Activated T-cell treated with anti-CD3 and anti-CD28 coated beads, Interleukin-2, amount 50 U/mL, for 72 hours (primary cell): Measurements from ENCODE around the gene COX4I1. TPM values are rescaled to one million over a fixed set of nuclear protein-coding genes. Genes with fewer than 3 reads are reported as not detected.

Source experiments
- ATAC-seq, 2 donors: fragments of 150-1000 bp; cut with Tn5 transposase; replicated peaks in 1 of 2; 2 replicates each; pipeline ENCODE4 v1.10.0; 2021; ENCODE audit warnings: moderate library complexity in 2 of 2, mild to moderate bottlenecking in 1 of 2
- DNase-seq, 2 donors: peaks; one replicate each; pipeline ENCODE4 v3.0.0; 2021 to 2022; ENCODE audit warnings: mixed read lengths in 1 of 2
- H3K27ac Mint-ChIP-seq: one replicate; pipeline ENCODE4 v1.8.0; 2022; ENCODE audit warnings: mild to moderate bottlenecking, moderate library complexity, mixed read lengths
- H3K27me3 Mint-ChIP-seq: one replicate; pipeline ENCODE4 v1.8.0; 2022; ENCODE audit warnings: low read depth, mixed read lengths
- H3K36me3 Mint-ChIP-seq, 2 donors: one replicate each; pipeline ENCODE4 v1.8.0; 2022; ENCODE audit warnings: mixed read lengths in 2 of 2, mild to moderate bottlenecking in 1 of 2; ENCODE audit not compliant: insufficient read depth in 2 of 2
- H3K4me1 Mint-ChIP-seq: one replicate; pipeline ENCODE4 v1.8.0; 2022; ENCODE audit warnings: low read depth, mixed read lengths
- H3K4me3 Mint-ChIP-seq, 2 donors: one replicate each; pipeline ENCODE4 v1.8.0; 2022; ENCODE audit warnings: mild to moderate bottlenecking in 2 of 2, mixed read lengths in 2 of 2, moderate library complexity in 2 of 2
- H3K9me3 Mint-ChIP-seq, 2 donors: one replicate each; pipeline ENCODE4 v1.8.0; 2022; ENCODE audit warnings: mixed read lengths in 2 of 2
- total RNA-seq, 2 donors: library from RNA; stranded (reverse); gene quantifications; one replicate each; pipeline ENCODE4 v1.2.3, GENCODE V29; 2022

The COX4I1 gene
- 100 to 1,000 TPM; 627 to 635 TPM for total RNA-seq

GRCh38 chr16:85799497-85800320 lies at the start of gene COX4I1, which contains the start of gene EMC8:
TSS of gene COX4I1 (plus strand) at chr16:85799695. CDS start at chr16:85801206, 1,511 bp downstream.
TSS of gene EMC8 (minus strand) at chr16:85799544. CDS start at chr16:85799295, 249 bp downstream.
- DNase-seq (peak; percentile 95 to 96), ATAC-seq (peak; percentile 95 to 97)
- Mint-ChIP-seq H3K27ac (peak within 1 kb of the TSS; percentile 93), H3K4me1 (peaks cover 63% of the 10 kb centered on the region), H3K9me3 (no peaks in the 10 kb centered on the region), H3K36me3 (peaks cover 21 to 34% of the 10 kb centered on the region in 2 donors), H3K27me3 (no peaks in the 10 kb centered on the region), H3K4me3 (peak within 1 kb of the TSS; percentile 91 to 92)

- DNase-seq (no peak), ATAC-seq (no peak)
- Mint-ChIP-seq H3K36me3 (no peaks in the 10 kb centered on the region), H3K27me3 (peaks cover 23% of the 10 kb centered on the region), H3K27ac (no peak overlapping the region), H3K4me3 (peak overlapping the region; percentile 84 to 89), H3K4me1 (peaks cover 14% of the 10 kb centered on the region), H3K9me3 (no peaks in the 10 kb centered on the region)
Observed at GRCh38 chr16:85749771-85750145, 49.7 kb upstream of the COX4I1 start.

- Mint-ChIP-seq H3K4me3 (peak overlapping the region; percentile 84 to 89), H3K9me3 (no peaks in the 10 kb centered on the region), H3K36me3 (no peaks in the 10 kb centered on the region), H3K4me1 (peaks cover 14% of the 10 kb centered on the region), H3K27ac (no peak overlapping the region), H3K27me3 (peaks cover 23% of the 10 kb centered on the region)
- DNase-seq (peak; percentile 16 to 21), ATAC-seq (peak in 1 of 2 donors; percentile 20)
Observed at GRCh38 chr16:85750146-85750826, 49.2 kb upstream of the COX4I1 start.

GRCh38 chr16:85750827-85751697 lies 48.4 kb upstream of the COX4I1 start, which contains the start of gene C16orf74:
TSS of gene C16orf74 (minus strand) at chr16:85751096. CDS start at chr16:85735217, 15,879 bp downstream.
- H3K27ac Mint-ChIP-seq, result no peak within 1 kb of the TSS
- ATAC-seq, result peak; percentile 84 to 85
- peaks cover 16% of the 10 kb centered on the region for H3K4me1 Mint-ChIP-seq
- H3K36me3 Mint-ChIP-seq, result no peaks in the 10 kb centered on the region
- H3K4me3 Mint-ChIP-seq, result peak within 1 kb of the TSS; percentile 84 to 89
- H3K27me3 Mint-ChIP-seq, result peaks cover 23% of the 10 kb centered on the region
- no peaks in the 10 kb centered on the region for H3K9me3 Mint-ChIP-seq
- DNase-seq, result peak; percentile 18 to 19

- Mint-ChIP-seq H3K4me1 (peaks cover 21% of the 10 kb centered on the region), H3K36me3 (no peaks in the 10 kb centered on the region), H3K9me3 (no peaks in the 10 kb centered on the region), H3K27me3 (peaks cover 23% of the 10 kb centered on the region), H3K27ac (no peak overlapping the region), H3K4me3 (peak overlapping the region in 1 of 2 donors; percentile 49)
- no peak for DNase-seq
- ATAC-seq, result no peak
Observed at GRCh38 chr16:85751698-85752501, 47.6 kb upstream of the COX4I1 start.

- DNase-seq, result no peak
- no peak overlapping the region for H3K27ac Mint-ChIP-seq
- H3K9me3 Mint-ChIP-seq, result no peaks in the 10 kb centered on the region
- no peak for ATAC-seq
- no peak overlapping the region for H3K4me3 Mint-ChIP-seq
- H3K36me3 Mint-ChIP-seq, result no peaks in the 10 kb centered on the region
- H3K4me1 Mint-ChIP-seq, result peaks cover 25% of the 10 kb centered on the region
- H3K27me3 Mint-ChIP-seq, result peaks cover 18% of the 10 kb centered on the region
Observed at GRCh38 chr16:85752511-85753420, 46.7 kb upstream of the COX4I1 start.

- Mint-ChIP-seq H3K4me1 (peaks cover 26% of the 10 kb centered on the region), H3K27me3 (peaks cover 19% of the 10 kb centered on the region), H3K27ac (no peak overlapping the region), H3K9me3 (no peaks in the 10 kb centered on the region), H3K36me3 (no peaks in the 10 kb centered on the region), H3K4me3 (no peak overlapping the region)
- ATAC-seq (no peak), DNase-seq (no peak)
Observed at GRCh38 chr16:85753559-85753958, 45.9 kb upstream of the COX4I1 start.

GRCh38 chr16:85753976-85754375 lies 45.5 kb upstream of the COX4I1 start:
- no peak overlapping the region for H3K4me3 Mint-ChIP-seq
- peaks cover 23% of the 10 kb centered on the region for H3K27me3 Mint-ChIP-seq
- H3K9me3 Mint-ChIP-seq, result no peaks in the 10 kb centered on the region
- peaks cover 30% of the 10 kb centered on the region for H3K4me1 Mint-ChIP-seq
- no peaks in the 10 kb centered on the region for H3K36me3 Mint-ChIP-seq
- no peak for DNase-seq
- no peak overlapping the region for H3K27ac Mint-ChIP-seq
- ATAC-seq, result no peak

- Mint-ChIP-seq H3K27me3 (peaks cover 27% of the 10 kb centered on the region), H3K36me3 (no peaks in the 10 kb centered on the region), H3K27ac (no peak overlapping the region), H3K9me3 (no peaks in the 10 kb centered on the region), H3K4me3 (no peak overlapping the region), H3K4me1 (peaks cover 34% of the 10 kb centered on the region)
- ATAC-seq (no peak), DNase-seq (no peak)
Observed at GRCh38 chr16:85754413-85754812, 45.1 kb upstream of the COX4I1 start.

GRCh38 chr16:85755929-85756768 lies 43.3 kb upstream of the COX4I1 start:
- DNase-seq, result no peak
- H3K4me3 Mint-ChIP-seq, result peak overlapping the region in 1 of 2 donors; percentile 36
- H3K27me3 Mint-ChIP-seq, result peaks cover 31% of the 10 kb centered on the region
- H3K9me3 Mint-ChIP-seq, result no peaks in the 10 kb centered on the region
- ATAC-seq, result peak; percentile 37 to 52
- H3K36me3 Mint-ChIP-seq, result no peaks in the 10 kb centered on the region
- peaks cover 29% of the 10 kb centered on the region for H3K4me1 Mint-ChIP-seq
- H3K27ac Mint-ChIP-seq, result no peak overlapping the region
